MCF 10A (cell line): ENCODE data around the gene SCUBE2. TPM values are rescaled to one million over a fixed set of nuclear protein-coding genes. Genes with fewer than 3 reads are reported as not detected.

Source experiments
- BruUV-seq: library from RNA; stranded (reverse); fragments of 400-500 nt; replicated peaks from 2 replicates; lab custom pipeline; 2021; lab: Mats Ljungman, UMichigan
- CTCF ChIA-PET: fragments of 300-600 bp; sonication (Branson Sonifier 250); formaldehyde crosslinking; extraction: SDS; loops from one replicate; lab custom pipeline; 2021; ENCODE audit warnings: antibody characterized with exemption, inconsistent platforms; lab: Yijun Ruan, JAX
- POLR2A ChIA-PET: fragments of 300-600, 350-650 bp; sonication (Branson Sonifier 250); formaldehyde crosslinking; extraction: SDS; loops from one replicate; lab custom pipeline; 2020; ENCODE audit warnings: antibody characterized with exemption, inconsistent platforms; lab: Yijun Ruan, JAX
- DNase-seq: peaks from one replicate; pipeline ENCODE4 v3.0.0-alpha.2; 2018; ENCODE audit not compliant: unreplicated experiment
- H3K27ac Mint-ChIP-seq: one replicate; pipeline ENCODE4 v1.8.0; 2022; ENCODE audit warnings: mild to moderate bottlenecking, low read depth, mixed read lengths; ENCODE audit not compliant: unreplicated experiment
- H3K27me3 Mint-ChIP-seq: one replicate; pipeline ENCODE4 v1.8.0; 2022; ENCODE audit warnings: mixed read lengths; ENCODE audit not compliant: insufficient read depth, unreplicated experiment
- H3K36me3 Mint-ChIP-seq: one replicate; pipeline ENCODE4 v1.8.0; 2022; ENCODE audit warnings: mild to moderate bottlenecking, moderate library complexity, mixed read lengths; ENCODE audit not compliant: insufficient read depth, unreplicated experiment
- H3K4me1 Mint-ChIP-seq: one replicate; pipeline ENCODE4 v1.8.0; 2022; ENCODE audit warnings: mixed read lengths; ENCODE audit not compliant: insufficient read depth, unreplicated experiment
- H3K4me3 Mint-ChIP-seq: one replicate; pipeline ENCODE4 v1.8.0; 2022; ENCODE audit warnings: mild to moderate bottlenecking, moderate library complexity, mixed read lengths; ENCODE audit not compliant: unreplicated experiment
- H3K9me3 Mint-ChIP-seq: one replicate; pipeline ENCODE4 v1.8.0; 2022; ENCODE audit warnings: mixed read lengths; ENCODE audit not compliant: unreplicated experiment
- CTCF ChIP-seq: fragments of 200-600 bp; IDR thresholded peaks from one replicate; pipeline ENCODE4 v1.8.0; 2022; ENCODE audit warnings: antibody characterized with exemption, mild to moderate bottlenecking; ENCODE audit not compliant: unreplicated experiment
- intact Hi-C: fragments of 100-400 bp; cut with micrococcal nuclease; formaldehyde crosslinking; loops from 2 replicates; pipeline ENCODE4 v1.14.1; 2022
- total RNA-seq: library from RNA; stranded (reverse); gene quantifications from 2 replicates; pipeline ENCODE4 v1.2.3, GENCODE V29; 2022

Gene SCUBE2
- total RNA-seq, 1 experiment from 2014 or later, result 0.93 TPM

- no peaks in the 10 kb centered on the region for H3K9me3 Mint-ChIP-seq
- H3K4me3 Mint-ChIP-seq, result no peak overlapping the region
- no TSS peak for BruUV-seq
- H3K4me1 Mint-ChIP-seq, result peaks cover 11% of the 10 kb centered on the region
- CTCF ChIA-PET, result interaction anchor here (0.6 to 7.5 kb wide), 4 partner anchors 24 to 1345 kb away, joined by 3 to 58 read pairs (median 4); no protein-coding TSS in a partner anchor
- POLR2A ChIA-PET, result interaction anchor here (0.7 to 1.0 kb wide), 3 partner anchors 37 to 99 kb away, joined by 3 read pairs; partner anchors contain the start of gene TMEM9B
- no peak overlapping the region for H3K27ac Mint-ChIP-seq
- TF ChIP-seq CTCF, result no peak
- no peaks in the 10 kb centered on the region for H3K27me3 Mint-ChIP-seq
- H3K36me3 Mint-ChIP-seq, result no peaks in the 10 kb centered on the region
- intact Hi-C loops, result loop anchor here (5.0 kb wide), 1 partner anchor 97 kb away; no protein-coding TSS in a partner anchor
- no peak for DNase-seq
Observed at GRCh38 chr11:9039863-9040262, 51.5 kb downstream of the SCUBE2 start.

GRCh38 chr11:9039198-9039597, 52.2 kb downstream of the SCUBE2 start:
- no peak for TF ChIP-seq CTCF
- BruUV-seq, result no TSS peak
- Mint-ChIP-seq H3K27me3 (no peaks in the 10 kb centered on the region), H3K27ac (peak overlapping the region; percentile 4), H3K36me3 (no peaks in the 10 kb centered on the region), H3K4me1 (peaks cover 11% of the 10 kb centered on the region), H3K9me3 (no peaks in the 10 kb centered on the region), H3K4me3 (no peak overlapping the region)
- CTCF ChIA-PET, result interaction anchor here (0.5 to 7.5 kb wide), 6 partner anchors 10 to 1345 kb away, joined by 3 to 58 read pairs (median 4); no protein-coding TSS in a partner anchor
- peak; percentile 74 for DNase-seq
- intact Hi-C loops, result loop anchor here (5.0 kb wide), 1 partner anchor 98 kb away; no protein-coding TSS in a partner anchor
- POLR2A ChIA-PET, result interaction anchor here (0.7 to 1.0 kb wide), 3 partner anchors 38 to 99 kb away, joined by 3 read pairs; partner anchors contain the start of gene TMEM9B

- H3K36me3 Mint-ChIP-seq, result no peaks in the 10 kb centered on the region
- no peak for TF ChIP-seq CTCF
- CTCF ChIA-PET, result interaction anchor here (0.5 to 7.5 kb wide), 5 partner anchors 9 to 621 kb away, joined by 4 to 58 read pairs (median 4); no protein-coding TSS in a partner anchor
- intact Hi-C loops, result loop anchor here (5.0 kb wide), 1 partner anchor 99 kb away; no protein-coding TSS in a partner anchor
- H3K4me1 Mint-ChIP-seq, result peaks cover 11% of the 10 kb centered on the region
- peak overlapping the region; percentile 4 for H3K27ac Mint-ChIP-seq
- no TSS peak for BruUV-seq
- H3K27me3 Mint-ChIP-seq, result no peaks in the 10 kb centered on the region
- POLR2A ChIA-PET, result interaction anchor here (0.6 kb wide), 1 partner anchor 74 kb away, joined by 3 read pairs; no protein-coding TSS in a partner anchor
- no peak overlapping the region for H3K4me3 Mint-ChIP-seq
- no peaks in the 10 kb centered on the region for H3K9me3 Mint-ChIP-seq
- DNase-seq, result no peak
Observed at GRCh38 chr11:9038541-9038940, 52.9 kb downstream of the SCUBE2 start.

GRCh38 chr11:9037963-9038362, 53.4 kb downstream of the SCUBE2 start:
- Mint-ChIP-seq H3K4me3 (no peak overlapping the region), H3K27ac (no peak overlapping the region), H3K36me3 (no peaks in the 10 kb centered on the region), H3K27me3 (no peaks in the 10 kb centered on the region), H3K9me3 (no peaks in the 10 kb centered on the region), H3K4me1 (peaks cover 11% of the 10 kb centered on the region)
- DNase-seq, result no peak
- intact Hi-C loops, result loop anchor here (5.0 kb wide), 1 partner anchor 99 kb away; no protein-coding TSS in a partner anchor
- ChIA-PET POLR2A (interaction anchor here (0.6 to 1.0 kb wide), 2 partner anchors 38 to 73 kb away, joined by 3 read pairs; no protein-coding TSS in a partner anchor), CTCF (interaction anchor here (1.2 to 7.5 kb wide), 3 partner anchors 9 to 22 kb away, joined by 4 to 58 read pairs (median 4); no protein-coding TSS in a partner anchor)
- BruUV-seq, result no TSS peak
- no peak for TF ChIP-seq CTCF
